ENCODE results near the gene TGFBR3. TPM values are rescaled to one million over a fixed set of nuclear protein-coding genes. Genes with fewer than 3 reads are reported as not detected.
A peak's percentile ranks its signal among the peaks of the same experiment; 100 is the strongest.

The TGFBR3 gene
- total and polyA plus RNA-seq, 2 of the 13 experiments (the other 11 are each of a cell fraction or from before 2014, with no cell fraction given), result 76.5 to 195 TPM

DNA sequence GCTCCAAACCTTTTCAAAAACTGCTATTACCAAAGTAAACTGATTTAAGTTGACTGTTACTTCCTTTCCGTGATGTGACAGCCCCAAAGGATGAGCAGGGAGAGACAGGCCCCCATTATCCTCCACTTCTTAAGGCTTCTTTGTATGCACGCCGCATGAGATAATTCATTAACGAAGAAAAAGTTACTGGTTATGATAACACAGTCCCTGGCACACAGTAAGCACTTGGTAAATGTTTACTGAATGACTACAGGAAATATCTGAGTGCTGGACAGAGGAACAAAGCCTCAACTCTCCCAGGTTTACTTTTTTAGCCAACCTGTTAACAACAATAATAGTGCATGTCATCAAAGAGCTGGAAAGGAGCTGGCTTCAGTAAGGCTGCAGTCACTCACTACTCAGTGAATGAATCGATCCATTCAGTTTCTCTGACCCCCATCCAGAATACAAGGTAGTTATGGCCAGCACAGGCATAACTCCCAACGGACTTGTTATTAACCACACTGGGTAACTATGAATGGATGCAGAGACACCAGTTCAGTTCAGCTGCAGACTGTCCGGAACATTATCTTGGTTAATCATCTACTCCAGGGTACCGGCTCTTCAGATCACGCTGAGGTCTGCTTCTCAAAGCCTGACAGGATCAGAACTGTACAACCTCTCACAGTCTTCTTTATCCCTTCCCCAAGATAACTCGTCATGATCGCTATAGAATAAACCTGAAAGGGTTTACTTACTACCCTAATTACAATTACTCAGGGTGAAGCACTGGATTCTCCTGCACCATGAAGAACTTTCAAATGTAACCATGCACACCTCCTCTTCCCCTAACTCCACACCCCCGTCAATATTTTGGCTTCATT is 58.3 kb downstream of the TGFBR3 start (continued):
- TF ChIP-seq ZFP62 (CRISPR knock-in tag; IDR thresholded peaks at IDR 0.05) (no peak), REPIN1 (CRISPR knock-in tag; IDR thresholded peaks at IDR 0.05; ENCODE audit: borderline replicate concordance, low read depth) (no peak; the same call in none of the 2 replicates), HMG20A (CRISPR knock-in tag; IDR thresholded peaks at IDR 0.05; ENCODE audit: borderline replicate concordance) (peak; percentile 64), ZNF549 (CRISPR knock-in tag; IDR thresholded peaks at IDR 0.05) (no peak), SKI (IDR thresholded peaks at IDR 0.05; ENCODE audit: partially characterized antibody) (no peak), AHR (CRISPR knock-in tag; IDR thresholded peaks at IDR 0.05) (no peak; the same call in 1 of the 2 replicates), ZFP36L2 (CRISPR knock-in tag; IDR thresholded peaks at IDR 0.05) (no peak), HOXA5 (CRISPR knock-in tag; IDR thresholded peaks at IDR 0.05) (no peak), SRF (IDR thresholded peaks at IDR 0.05; ENCODE audit: low read depth, low read length) (no peak), ZNF839 (CRISPR knock-in tag; IDR thresholded peaks at IDR 0.05; ENCODE audit: borderline replicate concordance) (no peak), SNAI1 (CRISPR knock-in tag; IDR thresholded peaks at IDR 0.05; ENCODE audit: borderline replicate concordance) (no peak), HHEX (CRISPR knock-in tag; IDR thresholded peaks at IDR 0.05) (no peak), ZNF552 (CRISPR knock-in tag; IDR thresholded peaks at IDR 0.05; ENCODE audit: borderline replicate concordance) (no peak), ZBTB3 (CRISPR knock-in tag; IDR thresholded peaks at IDR 0.05; ENCODE audit: borderline replicate concordance, low read depth) (no peak), ZNF496 (CRISPR knock-in tag; IDR thresholded peaks at IDR 0.05; ENCODE audit: insufficient replicate concordance) (no peak)
- TF ChIP-seq, protein P1, sequence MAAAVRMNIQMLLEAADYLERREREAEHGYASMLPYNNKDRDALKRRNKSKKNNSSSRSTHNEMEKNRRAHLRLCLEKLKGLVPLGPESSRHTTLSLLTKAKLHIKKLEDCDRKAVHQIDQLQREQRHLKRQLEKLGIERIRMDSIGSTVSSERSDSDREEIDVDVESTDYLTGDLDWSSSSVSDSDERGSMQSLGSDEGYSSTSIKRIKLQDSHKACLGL (CRISPR knock-in tag; IDR thresholded peaks at IDR 0.05), result no peak
- TF ChIP-seq, protein P2, sequence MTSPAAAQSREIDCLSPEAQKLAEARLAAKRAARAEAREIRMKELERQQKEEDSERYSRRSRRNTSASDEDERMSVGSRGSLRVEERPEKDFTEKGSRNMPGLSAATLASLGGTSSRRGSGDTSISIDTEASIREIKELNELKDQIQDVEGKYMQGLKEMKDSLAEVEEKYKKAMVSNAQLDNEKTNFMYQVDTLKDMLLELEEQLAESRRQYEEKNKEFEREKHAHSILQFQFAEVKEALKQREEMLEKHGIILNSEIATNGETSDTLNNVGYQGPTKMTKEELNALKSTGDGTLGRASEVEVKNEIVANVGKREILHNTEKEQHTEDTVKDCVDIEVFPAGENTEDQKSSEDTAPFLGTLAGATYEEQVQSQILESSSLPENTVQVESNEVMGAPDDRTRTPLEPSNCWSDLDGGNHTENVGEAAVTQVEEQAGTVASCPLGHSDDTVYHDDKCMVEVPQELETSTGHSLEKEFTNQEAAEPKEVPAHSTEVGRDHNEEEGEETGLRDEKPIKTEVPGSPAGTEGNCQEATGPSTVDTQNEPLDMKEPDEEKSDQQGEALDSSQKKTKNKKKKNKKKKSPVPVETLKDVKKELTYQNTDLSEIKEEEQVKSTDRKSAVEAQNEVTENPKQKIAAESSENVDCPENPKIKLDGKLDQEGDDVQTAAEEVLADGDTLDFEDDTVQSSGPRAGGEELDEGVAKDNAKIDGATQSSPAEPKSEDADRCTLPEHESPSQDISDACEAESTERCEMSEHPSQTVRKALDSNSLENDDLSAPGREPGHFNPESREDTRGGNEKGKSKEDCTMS (CRISPR knock-in tag; conservative IDR thresholded peaks at IDR 0.05), result no peak
- TF ChIP-seq, protein P3, sequence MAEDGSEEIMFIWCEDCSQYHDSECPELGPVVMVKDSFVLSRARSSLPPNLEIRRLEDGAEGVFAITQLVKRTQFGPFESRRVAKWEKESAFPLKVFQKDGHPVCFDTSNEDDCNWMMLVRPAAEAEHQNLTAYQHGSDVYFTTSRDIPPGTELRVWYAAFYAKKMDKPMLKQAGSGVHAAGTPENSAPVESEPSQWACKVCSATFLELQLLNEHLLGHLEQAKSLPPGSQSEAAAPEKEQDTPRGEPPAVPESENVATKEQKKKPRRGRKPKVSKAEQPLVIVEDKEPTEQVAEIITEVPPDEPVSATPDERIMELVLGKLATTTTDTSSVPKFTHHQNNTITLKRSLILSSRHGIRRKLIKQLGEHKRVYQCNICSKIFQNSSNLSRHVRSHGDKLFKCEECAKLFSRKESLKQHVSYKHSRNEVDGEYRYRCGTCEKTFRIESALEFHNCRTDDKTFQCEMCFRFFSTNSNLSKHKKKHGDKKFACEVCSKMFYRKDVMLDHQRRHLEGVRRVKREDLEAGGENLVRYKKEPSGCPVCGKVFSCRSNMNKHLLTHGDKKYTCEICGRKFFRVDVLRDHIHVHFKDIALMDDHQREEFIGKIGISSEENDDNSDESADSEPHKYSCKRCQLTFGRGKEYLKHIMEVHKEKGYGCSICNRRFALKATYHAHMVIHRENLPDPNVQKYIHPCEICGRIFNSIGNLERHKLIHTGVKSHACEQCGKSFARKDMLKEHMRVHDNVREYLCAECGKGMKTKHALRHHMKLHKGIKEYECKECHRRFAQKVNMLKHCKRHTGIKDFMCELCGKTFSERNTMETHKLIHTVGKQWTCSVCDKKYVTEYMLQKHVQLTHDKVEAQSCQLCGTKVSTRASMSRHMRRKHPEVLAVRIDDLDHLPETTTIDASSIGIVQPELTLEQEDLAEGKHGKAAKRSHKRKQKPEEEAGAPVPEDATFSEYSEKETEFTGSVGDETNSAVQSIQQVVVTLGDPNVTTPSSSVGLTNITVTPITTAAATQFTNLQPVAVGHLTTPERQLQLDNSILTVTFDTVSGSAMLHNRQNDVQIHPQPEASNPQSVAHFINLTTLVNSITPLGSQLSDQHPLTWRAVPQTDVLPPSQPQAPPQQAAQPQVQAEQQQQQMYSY (CRISPR knock-in tag; IDR thresholded peaks at IDR 0.05), result no peak; the same call in 1 of the 2 replicates
- TF ChIP-seq, protein P4, sequence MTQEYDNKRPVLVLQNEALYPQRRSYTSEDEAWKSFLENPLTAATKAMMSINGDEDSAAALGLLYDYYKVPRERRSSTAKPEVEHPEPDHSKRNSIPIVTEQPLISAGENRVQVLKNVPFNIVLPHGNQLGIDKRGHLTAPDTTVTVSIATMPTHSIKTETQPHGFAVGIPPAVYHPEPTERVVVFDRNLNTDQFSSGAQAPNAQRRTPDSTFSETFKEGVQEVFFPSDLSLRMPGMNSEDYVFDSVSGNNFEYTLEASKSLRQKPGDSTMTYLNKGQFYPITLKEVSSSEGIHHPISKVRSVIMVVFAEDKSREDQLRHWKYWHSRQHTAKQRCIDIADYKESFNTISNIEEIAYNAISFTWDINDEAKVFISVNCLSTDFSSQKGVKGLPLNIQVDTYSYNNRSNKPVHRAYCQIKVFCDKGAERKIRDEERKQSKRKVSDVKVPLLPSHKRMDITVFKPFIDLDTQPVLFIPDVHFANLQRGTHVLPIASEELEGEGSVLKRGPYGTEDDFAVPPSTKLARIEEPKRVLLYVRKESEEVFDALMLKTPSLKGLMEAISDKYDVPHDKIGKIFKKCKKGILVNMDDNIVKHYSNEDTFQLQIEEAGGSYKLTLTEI (CRISPR knock-in tag; conservative IDR thresholded peaks at IDR 0.05), result no peak
